ENCODE measurements around the gene TBPL2.
"Not testable (repeated sequence)": the region's sequence is repeated elsewhere in the genome, so short reads cannot be mapped to it uniquely, and the experiment has no call there.

The TBPL2 gene

DNA sequence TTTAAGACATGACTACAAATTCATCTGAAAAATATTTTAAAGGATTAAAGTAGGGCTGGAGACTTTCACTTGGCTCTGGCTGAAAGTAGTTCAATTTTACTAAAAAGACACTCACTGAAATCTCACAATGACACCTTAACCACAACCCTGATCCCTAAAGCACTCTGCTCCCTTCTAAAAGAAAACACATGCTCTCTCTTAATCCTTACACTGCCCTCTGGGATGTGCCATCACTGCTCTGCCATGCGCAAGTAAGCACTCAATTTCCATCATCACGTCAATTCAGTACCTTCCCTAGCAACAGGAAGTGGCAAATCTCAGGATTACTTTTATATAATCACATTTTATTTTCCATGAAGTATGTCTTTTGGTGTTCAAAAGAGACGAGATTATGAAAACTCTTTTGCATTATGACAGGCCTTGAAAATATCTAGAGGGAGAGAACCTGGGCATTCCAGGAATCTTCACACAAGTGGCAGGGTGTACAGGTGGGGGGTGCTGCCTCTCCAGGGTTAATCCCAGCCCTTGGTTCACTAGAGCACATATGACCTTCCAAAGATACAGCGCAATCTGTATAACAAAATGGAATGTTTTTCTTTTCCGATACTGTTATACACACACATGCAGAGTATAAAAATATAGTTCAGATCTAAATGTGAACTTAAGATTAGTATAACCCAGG, 36.1 kb downstream of the TBPL2 start:
- DNase-seq (ENCODE audit: low read depth in 4 of 4, low spot score in 1 of 4) = no peak

DNA sequence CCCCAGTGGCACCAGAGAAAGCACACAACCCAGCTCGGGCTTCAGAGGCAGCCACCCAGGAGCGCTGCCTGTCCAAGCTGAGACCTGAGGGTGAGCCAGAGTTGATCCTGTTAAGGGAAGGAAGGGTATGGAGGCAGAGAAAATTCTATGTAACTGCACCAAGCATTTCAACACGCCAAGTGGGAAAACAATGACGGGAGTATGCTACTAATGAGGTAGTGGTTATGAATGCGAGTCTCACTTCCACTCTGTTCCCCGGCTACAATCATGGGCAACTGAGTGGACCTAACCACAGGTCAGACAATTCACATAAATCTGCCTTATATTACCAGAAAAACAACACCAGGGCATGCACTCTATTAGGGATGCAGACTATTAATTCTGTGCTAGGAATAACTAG, 38.7 kb downstream of the TBPL2 start:
- DNase-seq (ENCODE audit: low read depth in 4 of 4, low spot score in 1 of 4) = no peak

DNA sequence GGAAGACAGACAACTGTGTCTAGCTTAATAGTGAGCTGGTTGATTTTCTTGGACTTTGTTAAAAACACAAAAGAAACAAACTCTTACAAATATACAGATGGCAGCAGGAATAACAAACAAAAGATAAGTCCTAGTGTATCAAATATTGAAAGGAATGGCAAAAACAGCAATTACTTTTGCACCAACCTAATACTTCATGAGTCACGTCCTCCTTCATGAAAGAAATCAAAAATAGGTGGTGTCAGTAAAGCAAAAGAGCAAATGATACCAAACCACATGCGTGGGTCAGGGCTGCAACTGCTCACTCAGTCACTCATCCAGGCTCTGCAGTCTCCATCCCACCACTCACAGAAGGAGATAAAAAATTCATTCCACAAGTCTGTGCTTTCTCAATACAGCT, 40.6 kb downstream of the TBPL2 start:
- no peak for DNase-seq (ENCODE audit: low read depth in 4 of 4, low spot score in 1 of 4)

DNA sequence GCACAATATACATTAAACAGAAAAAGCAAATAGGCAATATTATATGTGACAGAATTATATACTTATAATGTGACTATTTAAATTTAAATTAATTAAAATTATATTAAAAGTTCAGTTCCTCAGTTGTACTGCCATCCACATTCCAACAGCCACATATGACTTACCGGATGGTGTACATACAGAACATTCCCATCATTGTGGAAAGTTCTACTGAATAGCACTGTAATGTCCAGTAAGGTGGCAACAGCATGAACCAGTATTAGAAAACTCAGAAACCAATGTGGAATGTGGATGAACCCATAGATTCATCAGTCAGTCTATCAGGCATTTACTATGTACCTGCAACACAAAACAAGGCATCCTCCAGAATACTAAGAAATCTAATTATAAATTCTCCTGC, 41.2 kb downstream of the TBPL2 start:
- DNase-seq (ENCODE audit: low read depth in 4 of 4, low spot score in 1 of 4) = no peak

DNA sequence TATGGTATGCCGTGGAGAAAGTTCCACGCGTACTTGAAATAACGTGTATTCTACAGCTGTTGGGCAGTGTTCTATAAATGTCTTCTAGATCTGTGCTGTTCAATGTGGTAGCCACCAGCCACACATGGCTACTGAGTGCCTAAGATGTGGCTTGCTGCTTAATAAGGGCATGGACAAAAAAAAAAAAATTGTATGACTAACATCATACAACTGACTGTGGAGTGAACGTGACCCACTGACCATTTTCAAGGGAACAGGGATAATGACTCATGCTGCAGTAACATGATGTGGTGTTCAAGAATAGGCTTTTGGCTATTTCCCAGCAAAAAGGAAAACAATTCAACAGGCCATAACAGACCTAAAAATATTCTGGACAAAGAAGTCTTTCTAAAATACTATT, 41.7 kb downstream of the TBPL2 start:
- DNase-seq (ENCODE audit: low read depth in 4 of 4, low spot score in 1 of 4) = no peak

DNA sequence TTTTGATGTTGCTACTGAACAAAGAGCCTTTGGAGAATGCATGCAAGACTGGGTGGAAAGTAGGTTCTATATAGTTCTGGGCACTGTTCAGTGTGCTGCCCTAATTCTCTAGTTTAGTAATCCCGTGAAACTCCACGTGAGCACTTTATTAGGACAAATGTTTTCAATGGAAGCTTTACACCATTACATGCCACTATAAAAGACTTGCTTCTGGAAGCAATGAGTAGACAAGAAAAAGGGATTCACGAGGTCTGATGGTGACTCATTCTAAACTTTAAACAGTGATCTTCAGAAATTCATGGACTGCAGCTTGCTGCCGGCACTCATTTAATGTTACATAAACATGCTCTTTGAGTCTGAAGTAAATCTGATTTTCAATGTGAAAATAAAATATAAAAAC, 51.1 kb downstream of the TBPL2 start:
- no peak for DNase-seq (ENCODE audit: low read depth in 4 of 4, low spot score in 1 of 4)

DNA sequence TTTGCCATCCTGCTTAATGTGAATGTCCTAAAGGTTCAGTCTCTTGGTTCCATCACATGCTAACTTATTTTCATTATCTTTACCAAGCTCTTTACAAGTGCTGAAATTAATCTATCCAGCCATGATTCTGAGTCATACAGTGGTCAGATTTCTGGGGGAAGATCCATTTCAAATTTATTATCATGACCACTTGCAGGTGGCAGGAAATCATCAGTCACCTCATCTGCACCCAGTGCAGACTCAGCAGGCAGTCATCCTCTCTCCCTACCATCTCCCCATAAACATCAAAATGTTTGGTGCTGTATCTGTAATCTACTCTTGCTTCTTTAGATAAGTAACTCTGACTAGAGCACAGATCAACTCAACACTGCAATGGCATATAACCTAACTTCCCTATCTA, 52.3 kb downstream of the TBPL2 start:
- DNase-seq (ENCODE audit: low read depth in 4 of 4, low spot score in 1 of 4) = no peak

DNA sequence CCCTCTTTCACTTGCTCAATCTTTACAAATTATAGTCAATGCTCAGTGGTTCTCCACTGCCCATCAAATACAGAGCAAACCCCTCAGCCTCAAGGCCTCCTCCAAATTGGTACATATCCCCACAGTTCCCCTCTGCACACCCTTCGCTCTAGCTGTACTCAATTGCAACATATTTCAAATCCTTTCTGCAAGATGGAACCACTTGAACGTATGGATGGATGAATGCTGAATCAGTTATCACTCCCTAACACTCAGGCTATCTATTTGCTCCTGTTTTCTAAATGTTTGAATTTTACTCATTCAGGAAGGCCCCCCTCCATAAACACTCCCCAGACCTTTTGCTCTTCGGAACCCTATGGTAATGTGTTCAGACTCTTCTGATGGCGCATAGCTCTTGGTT, 53.3 kb downstream of the TBPL2 start:
- no peak for DNase-seq (ENCODE audit: low read depth in 4 of 4, low spot score in 1 of 4)

DNA sequence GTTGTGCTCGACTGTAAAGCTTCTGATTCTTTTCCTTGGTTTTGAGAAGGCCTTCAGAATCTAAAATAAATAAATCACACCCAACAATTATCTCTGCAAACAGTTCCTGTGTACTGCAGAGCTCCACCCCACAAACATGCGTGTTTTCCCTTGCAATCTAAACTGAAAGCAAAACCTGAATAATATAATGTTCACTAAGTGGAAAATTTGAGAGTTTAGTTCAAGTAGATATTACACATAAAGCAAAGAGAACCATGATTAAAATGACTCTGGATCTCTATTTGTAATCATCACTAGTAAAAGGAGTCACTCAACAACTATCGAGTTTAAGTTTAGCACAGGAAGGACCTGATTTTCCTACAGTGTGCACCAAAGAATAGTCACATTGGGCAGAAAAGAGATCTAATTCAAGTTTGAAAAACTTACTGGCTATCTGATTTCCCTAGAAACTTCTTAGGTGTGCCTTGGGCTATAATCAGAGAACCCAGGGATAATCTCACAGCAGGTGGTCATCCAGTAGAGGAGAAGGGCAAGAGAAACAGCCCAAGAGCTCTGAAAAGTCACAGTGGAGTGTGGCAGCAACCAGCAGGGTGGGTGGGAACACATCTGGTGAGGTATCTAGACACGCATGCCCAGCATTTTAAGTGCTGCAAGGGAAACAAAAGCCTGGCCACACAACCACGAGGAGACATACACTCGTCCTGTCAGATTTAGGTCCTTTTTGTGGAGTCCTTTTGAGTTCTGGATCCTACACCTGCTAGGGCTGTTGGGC, 54.2 kb downstream of the TBPL2 start:
- no peak for DNase-seq (ENCODE audit: low read depth in 4 of 4, low spot score in 1 of 4)

DNA sequence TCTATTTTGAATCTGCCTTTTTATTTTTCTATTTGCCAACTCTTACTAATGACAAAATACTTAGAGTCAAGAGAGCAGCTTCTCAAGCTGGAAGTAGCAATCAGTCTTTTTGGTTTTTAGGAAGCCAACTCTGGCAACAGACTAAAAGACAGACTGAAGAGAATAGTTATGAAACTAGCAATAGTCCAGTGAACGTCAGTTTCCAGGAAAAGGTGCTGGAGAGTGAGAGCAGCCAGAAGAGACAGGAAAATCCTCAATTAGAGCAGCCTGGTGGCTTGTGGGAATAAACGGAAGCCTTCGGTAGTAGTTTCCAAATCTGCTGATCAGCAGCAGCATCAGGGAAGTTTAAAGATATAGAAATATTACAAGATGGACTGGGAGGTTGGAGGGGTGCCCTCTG, 55.9 kb downstream of the TBPL2 start:
- no peak for DNase-seq (ENCODE audit: low read depth in 4 of 4, low spot score in 1 of 4)

DNA sequence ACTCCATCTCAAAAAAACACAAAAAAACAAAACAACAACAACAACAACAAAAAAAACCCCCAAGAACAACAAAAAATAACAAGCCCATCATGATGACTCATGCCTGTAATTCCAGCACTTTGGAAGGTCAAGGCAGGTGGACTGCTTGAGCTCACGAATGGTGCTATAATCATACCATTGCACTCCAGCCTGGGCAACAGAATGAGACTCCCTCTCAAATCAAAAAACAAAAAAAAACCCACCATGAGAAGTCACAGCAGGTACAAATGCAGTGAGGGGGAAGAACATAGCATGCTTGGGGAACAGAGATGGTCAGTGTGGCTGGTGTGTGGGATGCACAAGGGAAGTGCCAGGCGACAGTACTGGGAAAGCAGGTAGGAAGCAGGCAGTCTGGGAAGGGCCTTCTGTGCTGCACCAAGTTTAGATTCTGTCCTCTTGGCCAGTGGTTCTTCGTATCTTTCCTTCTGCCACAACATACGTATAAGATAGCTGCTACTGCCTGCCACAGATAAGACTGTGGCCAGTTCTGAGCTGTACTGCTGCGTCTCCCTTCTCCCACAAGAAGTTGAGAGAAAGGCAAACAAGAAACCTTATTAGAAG, 56.8 kb downstream of the TBPL2 start:
- no peak for DNase-seq (ENCODE audit: low read depth in 4 of 4, low spot score in 1 of 4)

DNA sequence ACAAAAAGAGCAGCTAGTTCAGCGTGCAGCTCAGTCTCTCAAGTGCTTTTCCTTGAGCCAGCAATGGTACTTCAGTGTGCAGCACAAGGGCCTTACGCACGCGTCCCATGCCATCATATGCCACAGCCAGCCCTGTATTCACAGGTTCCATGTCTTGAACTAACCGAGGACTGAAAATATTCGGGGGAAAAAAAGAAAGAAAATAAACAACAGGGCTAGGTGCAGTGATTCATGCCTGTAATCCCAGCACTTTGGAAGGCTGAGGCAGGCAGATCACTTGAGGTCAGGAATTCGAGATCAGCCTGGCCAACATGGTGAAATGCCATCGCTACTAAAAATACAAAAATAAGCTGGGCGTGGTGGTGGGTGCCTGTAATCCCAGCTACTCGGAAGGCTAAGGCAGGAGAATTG, 57.4 kb downstream of the TBPL2 start:
- DNase-seq (ENCODE audit: low read depth in 4 of 4, low spot score in 1 of 4) = not testable (repeated sequence)

DNA sequence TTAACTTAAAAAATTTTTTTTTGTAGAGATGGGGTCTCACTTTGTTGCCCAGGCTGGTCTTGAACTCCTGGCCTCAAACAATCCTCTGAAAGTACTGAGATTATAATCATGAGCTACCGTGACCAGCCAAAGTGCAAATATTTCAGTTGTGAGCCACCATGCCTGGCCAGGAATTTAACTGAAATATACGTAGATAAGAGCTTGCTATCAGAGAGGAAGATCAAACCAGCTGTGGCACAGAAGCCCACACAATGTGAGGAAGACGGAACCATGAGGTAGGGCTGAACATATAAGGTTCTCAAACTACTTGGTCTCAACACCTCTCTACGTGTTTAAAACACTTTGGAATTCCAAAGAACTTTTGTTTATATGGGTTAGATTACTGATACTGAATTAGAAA, 57.9 kb downstream of the TBPL2 start:
- no peak for DNase-seq (ENCODE audit: low read depth in 4 of 4, low spot score in 1 of 4)

DNA sequence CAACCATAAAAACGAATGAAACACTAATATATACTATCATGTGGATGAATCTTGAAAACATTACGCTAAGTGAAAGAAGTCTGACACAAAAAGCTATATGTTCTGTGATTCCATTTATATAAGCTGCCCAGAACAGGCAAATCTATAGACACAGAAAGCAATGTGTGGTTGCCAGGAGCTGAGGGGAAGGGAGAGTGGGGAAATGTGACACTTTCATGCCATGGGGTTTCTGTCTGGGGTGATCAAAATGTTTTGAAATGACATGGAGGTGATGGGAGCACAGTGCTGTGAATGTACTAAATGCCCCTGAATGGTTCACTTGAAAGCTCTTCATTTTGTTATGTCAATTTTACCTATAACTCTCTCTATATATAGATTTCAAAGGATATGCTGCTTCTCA, 58.9 kb downstream of the TBPL2 start:
- no peak for DNase-seq (ENCODE audit: low read depth in 4 of 4, low spot score in 1 of 4)

DNA sequence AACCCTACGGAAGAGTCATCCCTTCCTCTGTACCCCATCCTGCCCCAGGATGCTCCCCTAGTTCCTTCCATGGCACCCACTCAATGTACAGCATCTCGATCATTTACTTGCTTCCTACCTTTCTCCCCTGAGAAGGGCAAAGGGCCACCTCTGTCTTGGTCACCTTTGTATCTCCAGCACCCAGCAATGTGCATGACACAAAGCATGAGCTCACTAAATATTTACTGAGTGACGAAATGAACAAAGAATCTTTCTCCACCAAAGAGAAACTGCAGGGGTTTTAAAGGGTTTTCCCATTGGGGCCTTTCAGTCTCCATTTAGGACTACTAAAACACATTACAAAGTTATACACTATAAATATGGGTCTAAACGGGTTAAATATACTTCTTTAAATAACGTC, 59.4 kb downstream of the TBPL2 start:
- no peak for DNase-seq (ENCODE audit: low read depth in 4 of 4, low spot score in 1 of 4)

DNA sequence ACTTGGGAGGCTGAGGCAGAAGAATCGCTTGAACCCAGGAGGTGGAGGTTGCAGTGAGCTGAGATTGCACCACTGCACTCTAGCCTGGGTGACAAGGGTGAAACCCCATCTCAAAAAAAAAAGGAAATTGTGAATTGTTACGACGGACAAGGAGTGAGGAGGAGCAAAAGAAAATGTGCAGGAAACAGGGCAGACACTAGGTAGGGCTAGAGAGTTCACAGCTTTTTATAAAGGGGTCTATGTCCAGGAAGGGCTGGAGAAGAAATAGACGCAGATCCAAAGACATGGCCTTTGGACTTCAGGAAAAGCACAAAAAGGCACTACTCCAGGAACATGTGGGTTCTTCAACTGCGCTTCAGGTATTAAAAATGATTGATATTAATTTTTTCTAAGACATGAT, 63.2 kb downstream of the TBPL2 start:
- no peak for DNase-seq (ENCODE audit: low read depth in 4 of 4, low spot score in 1 of 4)

DNA sequence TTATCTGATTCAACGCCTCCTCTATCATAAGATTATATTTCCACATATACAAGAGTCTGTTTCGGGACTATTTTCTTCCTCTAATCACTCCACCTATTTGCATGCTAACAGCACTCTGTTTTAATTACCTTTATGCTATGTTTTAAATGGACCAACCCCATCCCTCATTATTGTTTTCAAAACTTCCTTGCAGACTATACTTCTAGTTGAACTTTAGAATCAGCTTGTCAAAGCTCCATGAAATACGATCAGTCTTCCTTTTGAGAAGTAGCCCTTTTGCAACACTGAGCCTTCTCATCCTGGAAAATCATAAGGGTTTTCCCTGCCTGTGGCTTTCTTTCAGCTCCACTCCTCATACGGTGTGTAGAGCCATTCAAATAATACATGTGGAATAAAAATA, 65.6 kb downstream of the TBPL2 start:
- no peak for DNase-seq (ENCODE audit: low read depth in 4 of 4, low spot score in 1 of 4)

DNA sequence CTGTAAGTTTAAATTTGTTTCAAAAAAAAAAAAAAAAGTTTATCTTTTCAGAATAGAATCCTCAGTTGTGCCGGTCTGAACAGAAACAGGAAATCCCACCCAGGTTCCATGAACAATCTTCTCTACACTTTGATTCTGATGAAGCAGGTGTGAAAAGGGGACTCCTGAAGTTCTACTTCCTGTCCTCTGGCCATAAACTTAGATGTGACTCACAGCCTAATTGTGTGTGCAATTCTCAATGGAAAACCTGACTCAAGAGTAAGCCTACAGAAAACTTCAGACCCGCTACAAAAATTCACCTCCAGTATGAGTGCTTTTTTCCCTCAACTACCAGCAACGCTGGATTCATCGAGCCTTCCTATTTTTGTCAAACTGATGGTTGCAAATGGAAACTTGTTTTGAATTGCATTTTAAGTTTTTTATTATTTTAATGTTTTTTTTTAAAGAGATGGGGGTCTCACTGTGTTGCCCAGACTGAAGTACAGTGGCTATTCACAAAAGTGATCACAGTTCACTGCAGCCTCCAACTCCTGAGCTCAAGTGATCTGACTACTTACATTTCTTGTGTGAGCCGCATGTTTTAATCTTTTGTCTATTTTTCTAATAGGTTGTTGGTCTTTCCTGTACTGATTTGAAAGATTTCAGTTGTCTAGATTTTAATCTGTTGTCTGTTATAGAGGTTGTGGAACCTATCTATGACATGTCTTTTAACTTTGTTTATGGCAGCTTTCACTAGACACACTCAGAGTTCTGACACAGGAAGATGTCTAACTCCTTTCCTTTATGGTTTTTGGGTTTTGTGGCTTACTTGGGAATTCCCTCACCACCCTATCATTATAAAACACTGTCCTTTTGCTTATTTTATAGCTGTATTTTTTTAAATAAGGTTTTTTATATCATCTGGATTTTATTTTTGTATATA, 66.4 kb downstream of the TBPL2 start:
- DNase-seq (ENCODE audit: low read depth in 4 of 4, low spot score in 1 of 4) = no peak

DNA sequence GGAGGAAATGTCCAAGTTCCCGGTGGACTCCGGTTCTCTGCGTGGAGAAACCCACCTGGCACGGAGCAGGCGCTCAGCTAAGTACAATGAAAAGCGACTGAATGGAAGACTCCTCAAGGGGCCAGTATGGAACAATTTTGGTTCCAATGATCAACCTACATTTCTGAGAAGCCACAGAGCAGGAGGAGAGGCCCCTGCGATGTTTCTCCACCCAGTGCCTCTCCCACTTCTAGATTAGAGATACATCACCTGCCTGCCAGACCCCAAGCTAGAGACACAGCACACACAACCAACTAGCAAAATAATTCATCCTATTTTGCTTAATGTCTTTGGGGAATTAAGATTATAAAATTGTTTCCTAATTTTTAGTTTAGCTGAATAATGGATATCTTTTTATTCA, 67.6 kb downstream of the TBPL2 start:
- DNase-seq (ENCODE audit: low read depth in 4 of 4, low spot score in 1 of 4) = no peak

DNA sequence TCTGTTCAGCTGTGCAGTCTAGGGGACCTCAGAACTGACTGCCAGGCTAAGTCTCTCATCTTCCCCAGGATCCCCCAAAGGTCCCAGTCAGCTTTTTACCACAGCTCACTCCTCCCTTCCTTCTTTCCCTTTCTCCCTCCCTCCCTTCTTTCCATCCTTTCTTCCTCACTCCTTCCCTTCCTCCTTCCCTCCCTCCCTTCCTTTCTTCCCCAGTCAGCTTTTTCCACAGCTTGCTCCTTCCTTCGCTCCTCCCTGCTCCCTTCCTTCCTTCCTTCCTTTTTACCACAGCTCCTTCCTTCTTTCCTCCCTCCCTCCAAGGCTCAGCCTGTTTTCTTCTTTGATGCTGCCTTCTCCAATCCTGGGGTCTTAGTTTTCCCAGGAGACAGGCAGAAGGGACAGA, 68.0 kb downstream of the TBPL2 start:
- no peak for DNase-seq (ENCODE audit: low read depth in 4 of 4, low spot score in 1 of 4)

DNA sequence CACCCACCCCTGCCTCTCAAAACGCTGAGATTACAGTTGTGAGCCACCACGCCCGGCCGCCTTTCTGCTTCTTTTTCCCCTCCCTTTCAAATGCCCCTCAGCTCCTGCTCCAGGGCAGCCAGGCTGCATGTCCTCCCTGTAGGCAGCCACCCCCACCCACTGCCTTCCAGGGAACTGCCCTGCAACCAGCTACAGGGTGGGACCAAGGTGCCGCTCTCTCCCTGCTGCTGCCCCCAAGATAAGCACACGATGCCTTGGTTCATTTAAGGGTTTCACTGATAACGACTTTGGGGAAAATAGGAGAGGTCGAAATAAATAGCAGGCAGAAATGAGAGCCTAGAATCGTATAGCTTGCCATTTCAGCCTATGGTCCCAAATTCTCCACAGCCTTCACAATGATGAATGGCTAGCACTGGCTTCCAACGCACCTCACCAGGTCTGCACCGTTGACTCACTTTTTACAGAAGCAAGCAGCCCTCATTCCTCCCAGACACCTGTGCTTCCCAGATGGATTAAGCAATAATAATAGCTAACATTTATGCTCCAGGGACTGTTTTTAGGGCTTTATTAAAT, 69.4 kb downstream of the TBPL2 start:
- no peak for DNase-seq (ENCODE audit: low read depth in 4 of 4, low spot score in 1 of 4)
